Heart left ventricle (tissue), 13 donors: ENCODE data around the gene SLC4A3.

ENCODE experiments used
- CTCF ChIP-seq, 12 donors: fragments of 200-600 bp; sonication (generic) in 4 of 12; IDR thresholded peaks; one replicate each; pipeline versions ENCODE4 v1.5.0 to v1.8.0; 2018 to 2022; ENCODE audit warnings: antibody characterized with exemption in 12 of 12, mild to moderate bottlenecking in 5 of 12
- POLR2A ChIP-seq, 2 donors: fragments of 450-650 bp; IDR thresholded peaks; one replicate each; pipeline ENCODE4 v1.6.1; 2017; ENCODE audit warnings: antibody characterized with exemption in 2 of 2, mild to moderate bottlenecking in 2 of 2, moderate library complexity in 2 of 2
- donor health status: ischemic (EF 13 %, LVEDD 7.1; RV severe dilation, severe dysfunction).
- donor health status: DM: no; HTN: yes; CAD: no.
- donor health status: DM: no; HTN: no; CAD: no.
- donor health status: ischemic (EF 25% LVEDD 6.9; RV normal size, moderate dysfunction).
- donor health status: ischemic (EF 25% LVEDD 5.7; RV mildly dilated, moderate dysfunction).
- donor health status: ischemic (EF 35%, LVEDD 5.7; RV mildly dilated, moderate dysfunction).
- donor health status: nonischemic (EF 11% LVEDD 7.7; RV severe dilation, severe dysfunction).
- donor health status: DM: yes; HTN: yes; CAD: no.
- donor health status: PGD.
- donor health status: ischemic (EF 29% LVEDD 5.4; RV normal size, mild dysfunction).
- donor health status: nonischemic (EF 23%, LVEDD 6.1; RV moderate dilation, normal function).

- TF ChIP-seq CTCF (IDR thresholded peaks at IDR 0.05) (no peak), POLR2A (IDR thresholded peaks at IDR 0.05) (no peak)
Observed at GRCh38 chr2:219611866-219612576, 15.4 kb upstream of the SLC4A3 start.
